Measurements from ENCODE around the gene TMPRSS6.

Gene TMPRSS6

GRCh38 chr22:37109242-37109917 lies at the start of gene TMPRSS6:
TMPRSS6 (minus strand) TSS chr22:37109713; CDS start chr22:37103417, 6,296 bp downstream.
- no peak for DNase-seq

GRCh38 chr22:37158963-37159290 lies 49.4 kb upstream of the TMPRSS6 start:
- DNase-seq, result no peak

- DNase-seq, result no peak
Measured at GRCh38 chr22:37157516-37158285, 48.2 kb upstream of the TMPRSS6 start.

DNA sequence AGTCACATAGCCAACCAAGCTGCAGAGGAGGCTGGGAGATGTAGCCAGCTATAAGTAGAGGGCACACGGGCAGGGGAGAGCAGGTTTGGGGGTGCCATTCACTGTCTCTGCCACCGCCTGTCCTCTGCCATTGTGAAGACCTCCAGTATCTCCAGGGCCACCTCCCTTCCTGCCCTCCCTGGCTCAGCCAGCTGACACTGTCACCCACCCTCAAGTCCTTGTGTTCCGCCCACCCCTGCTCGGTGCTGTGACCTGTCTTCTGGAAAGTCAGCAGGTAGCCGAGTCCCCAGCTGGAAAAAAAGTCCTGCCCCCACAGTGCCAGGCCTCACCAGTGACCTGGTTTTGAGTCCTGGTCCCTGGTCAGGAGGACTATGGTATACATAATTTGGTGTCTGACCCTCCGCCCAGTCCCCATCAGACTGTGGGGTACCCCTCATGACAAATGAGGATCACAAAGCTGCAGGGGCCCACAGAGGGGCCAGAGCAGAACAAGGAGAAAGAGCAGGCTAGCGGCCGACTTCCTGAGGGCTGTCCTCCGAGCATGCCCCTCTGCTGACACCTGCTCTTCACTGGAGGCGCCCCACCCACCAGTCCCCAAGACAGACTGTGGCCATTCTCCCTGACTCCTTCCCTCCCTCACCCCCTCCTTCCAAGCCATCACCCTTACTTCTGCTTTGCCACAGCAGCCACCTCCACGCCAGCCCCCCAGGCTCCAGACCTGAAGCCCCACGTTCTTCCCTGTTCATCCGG lies 47.3 kb upstream of the TMPRSS6 start:
- no peak for DNase-seq

- no peak for DNase-seq
Measured at GRCh38 chr22:37155971-37156370, 46.5 kb upstream of the TMPRSS6 start.

GRCh38 chr22:37154925-37155712 lies 45.6 kb upstream of the TMPRSS6 start:
- DNase-seq, result no peak

DNA sequence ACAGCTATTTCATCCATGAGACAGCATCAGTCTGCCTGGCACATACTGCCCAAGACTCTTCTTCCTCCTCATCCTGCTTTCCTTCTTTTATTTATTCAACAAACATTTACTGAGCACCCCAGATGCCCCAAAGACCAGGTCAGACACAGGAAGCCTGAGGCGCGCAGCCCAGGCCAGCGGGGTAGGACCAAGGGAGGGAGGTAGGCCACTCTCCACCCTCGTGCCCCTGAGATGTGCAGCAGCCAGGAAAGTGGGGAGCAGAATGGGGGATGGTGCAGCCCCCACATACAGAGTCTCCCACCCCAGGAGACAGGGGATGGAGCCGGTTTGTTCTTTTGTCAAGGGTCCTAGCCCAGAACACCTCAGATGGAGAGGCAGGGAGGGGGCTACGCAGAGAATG lies 44.4 kb upstream of the TMPRSS6 start:
- no peak for DNase-seq

DNA sequence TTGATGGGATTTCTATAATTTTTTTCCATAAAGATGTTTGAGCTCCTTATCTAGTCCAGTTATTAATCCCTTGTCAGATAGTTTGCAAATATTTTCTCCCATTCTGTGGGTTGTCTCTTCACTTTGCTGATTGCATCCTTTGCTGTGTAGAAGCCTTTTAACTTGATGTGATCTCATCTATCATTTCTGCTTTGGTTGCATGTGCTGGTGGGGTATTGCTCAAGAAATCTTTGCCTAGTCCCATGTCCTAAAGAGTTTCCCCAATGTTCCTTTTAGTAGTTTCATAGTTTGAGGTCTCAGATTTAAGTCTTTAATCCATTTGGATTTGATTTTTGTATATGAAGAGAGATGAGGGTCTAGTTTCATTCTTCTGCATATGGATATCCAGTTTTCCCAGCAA lies 41.9 kb upstream of the TMPRSS6 start:
- DNase-seq, result no peak

- no peak for DNase-seq
Measured at GRCh38 chr22:37150701-37151100, 41.2 kb upstream of the TMPRSS6 start.

GRCh38 chr22:37148742-37149665 lies 39.5 kb upstream of the TMPRSS6 start:
- no peak for DNase-seq

DNA sequence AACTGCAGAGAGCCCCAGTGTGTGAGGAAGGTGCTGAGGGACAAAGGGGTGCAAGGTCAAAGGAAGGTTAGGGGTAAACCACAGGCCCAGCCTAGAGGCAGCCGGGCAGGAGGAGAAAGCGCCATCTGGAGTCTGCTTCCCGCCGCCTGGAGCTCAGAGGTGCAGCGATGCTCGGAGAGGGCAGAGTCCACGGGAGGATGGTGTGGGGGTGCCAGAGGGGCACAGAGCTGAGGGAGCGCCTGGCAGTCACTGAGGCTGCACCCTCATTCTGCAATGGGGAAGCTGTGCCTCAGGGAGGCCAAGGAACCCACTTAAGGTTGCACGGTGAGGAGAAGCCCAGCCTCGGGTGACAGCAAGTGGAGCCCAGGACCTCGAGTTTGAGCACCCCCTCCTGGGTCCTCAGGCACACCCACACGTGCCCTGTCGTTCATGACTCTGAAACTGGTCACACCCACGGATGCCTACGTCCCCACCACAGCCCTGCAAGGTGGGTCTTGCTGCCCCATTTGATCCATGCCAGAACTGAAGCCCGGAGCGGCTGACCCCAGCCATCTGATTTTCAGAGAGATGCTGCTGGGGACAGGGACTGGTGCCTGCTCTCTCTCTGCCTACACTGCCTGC lies 38.6 kb upstream of the TMPRSS6 start:
- no peak for DNase-seq

DNA sequence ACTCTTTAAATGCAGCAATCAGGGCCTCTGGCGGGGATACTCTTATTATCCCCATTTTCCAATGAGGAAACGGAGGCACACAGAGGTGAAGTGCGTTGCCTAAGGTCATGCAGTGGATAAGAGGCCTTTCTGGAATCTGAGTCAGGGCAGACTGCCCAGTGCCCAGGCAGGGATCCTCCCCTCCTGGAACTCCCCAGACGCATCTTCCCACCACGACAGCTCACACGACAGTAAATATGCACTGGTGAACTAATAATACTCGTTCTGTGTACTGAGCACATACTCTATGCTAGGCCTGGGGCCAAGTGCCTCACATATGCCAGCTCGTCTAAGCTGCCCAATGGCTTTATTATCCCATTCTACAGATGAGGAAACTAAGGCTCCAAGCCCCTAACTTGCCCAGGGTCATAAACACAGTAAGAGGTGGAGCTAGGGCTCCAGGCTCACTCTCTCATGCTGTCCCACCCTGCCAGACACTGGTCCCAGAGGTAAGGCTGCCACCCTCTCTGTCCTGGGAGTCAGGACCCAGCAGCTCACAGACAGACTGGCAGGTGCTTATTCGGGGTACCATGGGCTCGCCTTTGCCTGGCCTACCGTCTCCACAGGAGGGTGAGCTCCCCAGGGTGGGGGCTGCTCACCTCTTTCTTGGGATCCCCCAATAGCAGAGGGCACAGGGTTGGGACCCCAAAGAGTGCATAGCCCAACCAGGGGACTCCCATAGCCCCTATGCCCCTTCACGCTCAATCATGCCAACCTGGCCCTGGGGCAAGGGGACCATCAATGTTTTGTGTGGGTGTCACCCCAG lies 37.9 kb upstream of the TMPRSS6 start:
- no peak for DNase-seq

GRCh38 chr22:37146507-37147180 lies 37.1 kb upstream of the TMPRSS6 start:
- DNase-seq, result no peak

DNA sequence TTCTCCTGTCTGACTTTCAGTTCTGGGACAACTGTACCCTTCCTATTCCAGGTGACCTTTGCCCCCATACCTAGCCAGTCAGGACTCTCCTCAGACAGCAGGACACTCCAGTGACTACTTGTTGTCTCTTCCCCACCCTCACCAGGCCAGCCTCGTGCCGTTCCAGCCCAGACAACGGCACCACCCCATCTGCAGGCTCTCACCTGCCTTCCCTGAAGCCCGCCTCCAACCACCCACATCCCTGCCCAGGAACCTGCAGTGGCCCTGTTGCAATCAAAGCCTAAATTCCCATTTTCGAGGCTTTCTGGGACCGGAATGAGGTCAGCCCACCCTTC lies 36.5 kb upstream of the TMPRSS6 start:
- DNase-seq, result no peak

- DNase-seq, result no peak
Measured at GRCh38 chr22:37145180-37146050, 35.9 kb upstream of the TMPRSS6 start.

GRCh38 chr22:37144180-37144554 lies 34.7 kb upstream of the TMPRSS6 start:
- DNase-seq, result no peak

DNA sequence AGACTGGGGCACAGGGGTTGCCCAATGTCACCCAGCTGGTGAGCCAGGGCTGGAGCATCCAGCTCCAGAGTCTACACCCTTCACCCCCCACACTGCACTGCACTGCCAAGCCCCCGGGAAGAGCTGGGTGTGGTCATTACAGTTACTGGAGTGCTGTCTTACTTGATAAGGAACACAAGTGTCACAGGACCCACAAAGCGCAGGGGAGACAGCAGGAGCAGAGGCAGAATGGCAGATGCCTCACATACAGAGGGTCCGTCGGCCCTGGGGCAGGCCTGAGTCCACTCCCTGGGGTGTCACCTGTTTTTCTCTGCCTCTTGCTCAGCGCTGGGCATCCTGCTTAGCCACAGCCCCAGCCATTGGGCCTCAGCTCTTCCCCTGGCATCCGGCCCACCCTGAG lies 32.5 kb upstream of the TMPRSS6 start:
- no peak for DNase-seq

GRCh38 chr22:37141476-37141875 lies 32.0 kb upstream of the TMPRSS6 start:
- no peak for DNase-seq

DNA sequence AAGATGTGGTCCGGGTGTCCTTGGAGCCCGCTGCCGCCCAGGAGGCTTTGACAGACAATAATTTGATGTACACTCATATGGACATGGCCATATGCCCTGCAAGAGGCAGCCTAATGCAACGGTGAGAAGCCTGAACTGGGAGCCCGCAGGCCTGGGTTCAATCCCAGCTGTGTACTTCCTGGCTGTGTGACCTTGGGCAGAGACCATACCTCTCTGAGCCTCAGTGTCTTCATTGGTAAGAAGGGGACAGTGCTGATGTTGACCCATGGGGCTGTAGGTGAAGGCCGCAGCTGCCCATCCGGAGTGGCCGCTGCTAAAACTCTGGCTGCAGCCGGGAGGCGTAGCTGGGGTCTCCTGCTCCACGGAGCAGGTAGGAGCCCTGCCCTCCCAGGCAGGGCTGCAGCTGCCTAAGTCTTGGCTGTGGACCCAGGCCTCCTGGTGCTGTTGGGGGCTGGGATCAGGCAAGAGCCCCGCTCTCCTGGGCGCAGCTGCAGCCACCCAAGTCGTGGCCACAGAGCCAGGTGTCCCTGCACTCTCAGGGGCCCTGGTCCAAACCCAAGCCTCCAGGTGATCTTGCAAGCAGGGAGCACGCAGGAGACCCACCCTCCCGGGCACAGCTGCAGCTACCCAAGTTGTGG lies 31.3 kb upstream of the TMPRSS6 start:
- no peak for DNase-seq
